MM.1S (cell line): Measurements from ENCODE around the gene FBXL7.

ENCODE experiments used
- DNase-seq: peaks from one replicate; pipeline ENCODE4 v3.0.0-alpha.2; 2015
- H2AFZ ChIP-seq: fragments of 300-600 bp; sonication (generic); 2 replicates; pipeline ENCODE4 v1.6.0; 2016; ENCODE audit warnings: antibody characterized with exemption, low read length
- H3F3A ChIP-seq: fragments of 300-600 bp; sonication (generic); 2 replicates; pipeline ENCODE4 v1.6.1; 2016; ENCODE audit warnings: mild to moderate bottlenecking, antibody characterized with exemption, low read length, moderate library complexity, mixed read lengths; ENCODE audit not compliant: insufficient read depth
- H3K27ac ChIP-seq: fragments of 300-600 bp; sonication (generic); 2 replicates; pipeline ENCODE4 v1.5.1; 2016; ENCODE audit warnings: mild to moderate bottlenecking, low read length
- H3K27me3 ChIP-seq: fragments of 300-600 bp; sonication (generic); replicated peaks from 2 replicates; pipeline ENCODE4 v1.6.0; 2016; ENCODE audit warnings: low read length; ENCODE audit not compliant: insufficient read depth
- H3K36me3 ChIP-seq: fragments of 300-600 bp; sonication (generic); replicated peaks from 2 replicates; pipeline ENCODE4 v1.6.1; 2016; ENCODE audit warnings: mild to moderate bottlenecking, low read length, mixed read lengths; ENCODE audit not compliant: insufficient read depth
- H3K4me1 ChIP-seq: fragments of 300-600 bp; sonication (generic); 2 replicates; pipeline ENCODE4 v1.6.1; 2016; ENCODE audit warnings: low read length, mixed read lengths
- H3K4me2 ChIP-seq: fragments of 300-600 bp; sonication (generic); 2 replicates; pipeline ENCODE4 v1.6.0; 2016; ENCODE audit warnings: low read depth, low read length
- H3K4me3 ChIP-seq: fragments of 300-600 bp; sonication (generic); 2 replicates; pipeline ENCODE4 v1.5.1; 2016; ENCODE audit warnings: low read length, mixed read lengths
- H3K79me2 ChIP-seq: fragments of 300-600 bp; sonication (generic); 2 replicates; pipeline ENCODE4 v1.6.1; 2016; ENCODE audit warnings: mixed run types, low read length, mixed read lengths
- H3K9ac ChIP-seq: fragments of 300-600 bp; sonication (generic); 2 replicates; pipeline ENCODE4 v1.6.1; 2016; ENCODE audit warnings: low read length, mixed read lengths
- H3K9me2 ChIP-seq: fragments of 300-600 bp; sonication (generic); replicated peaks from 2 replicates; pipeline ENCODE4 v1.6.1; 2016; ENCODE audit warnings: mild to moderate bottlenecking, low read length, mixed read lengths; ENCODE audit not compliant: insufficient read depth
- H3K9me3 ChIP-seq: fragments of 300-600 bp; sonication (generic); replicated peaks from 2 replicates; pipeline ENCODE4 v1.6.1; 2016; ENCODE audit warnings: mild to moderate bottlenecking, low read length, mixed read lengths; ENCODE audit not compliant: insufficient read depth
- H4K20me1 ChIP-seq: fragments of 300-600 bp; sonication (generic); 2 replicates; pipeline ENCODE4 v1.6.1; 2016; ENCODE audit warnings: mild to moderate bottlenecking, low read length, moderate library complexity, mixed read lengths; ENCODE audit not compliant: insufficient read depth
- EZH2 ChIP-seq: fragments of 300-600 bp; sonication (generic); optimal IDR thresholded peaks from 2 replicates; pipeline ENCODE3; 2017; ENCODE audit warnings: low read depth, mild to moderate bottlenecking, antibody characterized with exemption, low read length, mixed read lengths
- EZH2phosphoT487 ChIP-seq: fragments of 300-600 bp; sonication (generic); IDR thresholded peaks from 2 replicates; pipeline ENCODE4 v1.6.1; 2018; ENCODE audit warnings: antibody characterized with exemption, low read length
- TF ChIP-seq, protein P1 (sequence below): fragments of 300-600 bp; sonication (generic); IDR thresholded peaks from 2 replicates; pipeline ENCODE4 v1.5.1; 2016; ENCODE audit warnings: antibody characterized with exemption, low read length, mixed read lengths

Gene FBXL7

GRCh38 chr5:15483351-15484097, 16.5 kb upstream of the FBXL7 start:
- Histone ChIP-seq H3K27ac (no peak overlapping the region), H3K36me3 (no peaks in the 10 kb centered on the region), H3K79me2 (no peaks in the 10 kb centered on the region), H3K4me2 (no peak overlapping the region), H3K4me1 (no peaks in the 10 kb centered on the region), H3F3A (no peaks in the 10 kb centered on the region), H3K4me3 (no peak overlapping the region), H2AFZ (no peak overlapping the region), H3K9ac (no peak overlapping the region), H3K9me3 (no peaks in the 10 kb centered on the region), H3K27me3 (no peaks in the 10 kb centered on the region), H4K20me1 (no peaks in the 10 kb centered on the region), H3K9me2 (no peaks in the 10 kb centered on the region)
- no peak for DNase-seq
- TF ChIP-seq EZH2 (no peak), EZH2phosphoT487 (no peak)
- TF ChIP-seq, protein P1, sequence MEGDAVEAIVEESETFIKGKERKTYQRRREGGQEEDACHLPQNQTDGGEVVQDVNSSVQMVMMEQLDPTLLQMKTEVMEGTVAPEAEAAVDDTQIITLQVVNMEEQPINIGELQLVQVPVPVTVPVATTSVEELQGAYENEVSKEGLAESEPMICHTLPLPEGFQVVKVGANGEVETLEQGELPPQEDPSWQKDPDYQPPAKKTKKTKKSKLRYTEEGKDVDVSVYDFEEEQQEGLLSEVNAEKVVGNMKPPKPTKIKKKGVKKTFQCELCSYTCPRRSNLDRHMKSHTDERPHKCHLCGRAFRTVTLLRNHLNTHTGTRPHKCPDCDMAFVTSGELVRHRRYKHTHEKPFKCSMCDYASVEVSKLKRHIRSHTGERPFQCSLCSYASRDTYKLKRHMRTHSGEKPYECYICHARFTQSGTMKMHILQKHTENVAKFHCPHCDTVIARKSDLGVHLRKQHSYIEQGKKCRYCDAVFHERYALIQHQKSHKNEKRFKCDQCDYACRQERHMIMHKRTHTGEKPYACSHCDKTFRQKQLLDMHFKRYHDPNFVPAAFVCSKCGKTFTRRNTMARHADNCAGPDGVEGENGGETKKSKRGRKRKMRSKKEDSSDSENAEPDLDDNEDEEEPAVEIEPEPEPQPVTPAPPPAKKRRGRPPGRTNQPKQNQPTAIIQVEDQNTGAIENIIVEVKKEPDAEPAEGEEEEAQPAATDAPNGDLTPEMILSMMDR, result no peak

DNA sequence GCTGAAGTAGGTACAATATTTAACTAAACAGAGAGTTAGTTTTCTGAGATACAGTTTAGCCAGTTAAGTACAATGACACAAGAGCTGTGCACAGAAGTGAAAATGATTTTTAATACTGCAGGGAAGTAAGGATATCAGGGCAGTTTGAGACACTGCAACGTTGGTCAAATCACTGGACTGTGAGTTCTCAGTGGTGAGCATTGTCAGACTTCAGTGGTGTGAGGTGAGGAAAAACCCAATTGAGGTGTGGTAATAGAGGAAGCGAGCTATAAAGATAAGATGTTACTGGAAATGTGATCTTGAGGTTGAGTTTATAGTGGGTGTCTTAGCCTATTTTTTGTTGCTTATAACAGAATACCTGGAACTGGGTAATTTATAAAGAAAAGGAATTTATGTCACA, 12.8 kb upstream of the FBXL7 start:
- TF ChIP-seq EZH2 (no peak), EZH2phosphoT487 (no peak)
- TF ChIP-seq, protein P1, result no peak
- no peaks in the 10 kb centered on the region for H3K36me3 ChIP-seq

DNA sequence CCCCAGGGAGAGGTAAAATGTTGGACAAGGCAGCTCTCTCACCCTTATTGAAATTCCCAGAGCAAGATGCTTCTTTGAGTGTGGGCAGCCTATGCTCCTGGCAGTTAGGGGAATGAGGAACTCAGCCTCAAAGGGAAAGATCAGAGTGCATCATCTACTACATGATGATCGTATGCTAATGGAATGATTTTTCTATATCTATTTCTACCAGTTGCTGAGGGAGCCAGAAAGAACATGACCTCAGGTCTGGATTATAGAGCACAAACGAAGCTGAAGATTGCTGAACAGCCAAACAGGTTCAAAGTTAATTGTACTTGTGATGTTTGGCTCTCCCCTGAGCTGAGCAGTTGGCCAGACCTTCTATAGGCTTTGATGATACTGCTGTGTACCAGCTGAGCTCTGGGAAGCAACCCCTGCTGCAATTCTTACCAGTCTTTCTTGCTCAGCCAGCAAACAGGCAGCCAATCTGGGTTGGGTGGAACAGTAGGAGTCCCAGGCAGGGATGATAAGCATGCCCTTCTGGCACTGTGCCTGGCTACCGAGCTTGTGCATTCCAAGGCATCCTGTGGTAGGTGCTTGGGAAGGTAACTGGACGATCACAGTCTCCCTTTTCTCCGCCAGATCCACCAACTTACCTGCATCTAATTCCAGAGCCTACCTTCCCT, 10.3 kb upstream of the FBXL7 start:
- H4K20me1 ChIP-seq, result no peaks in the 10 kb centered on the region
- no peaks in the 10 kb centered on the region for H3K27me3 ChIP-seq
- no peak overlapping the region for H2AFZ ChIP-seq
- H3K9me3 ChIP-seq, result no peaks in the 10 kb centered on the region
- H3F3A ChIP-seq, result no peaks in the 10 kb centered on the region
- no peaks in the 10 kb centered on the region for H3K4me1 ChIP-seq
- H3K27ac ChIP-seq, result no peak overlapping the region
- no peak overlapping the region for H3K9ac ChIP-seq
- TF ChIP-seq EZH2 (no peak), EZH2phosphoT487 (no peak)
- TF ChIP-seq, protein P1, result no peak
- no peaks in the 10 kb centered on the region for H3K36me3 ChIP-seq
- H3K9me2 ChIP-seq, result no peaks in the 10 kb centered on the region
- no peaks in the 10 kb centered on the region for H3K79me2 ChIP-seq
- no peak overlapping the region for H3K4me2 ChIP-seq
- no peak overlapping the region for H3K4me3 ChIP-seq
- no peak for DNase-seq

More for the DNA sequence above, 12.8 kb upstream of the FBXL7 start:
- Histone ChIP-seq H3K4me2 (no peak overlapping the region), H3K27me3 (no peaks in the 10 kb centered on the region), H2AFZ (no peak overlapping the region), H3K9ac (no peak overlapping the region), H3K79me2 (no peaks in the 10 kb centered on the region), H3K27ac (no peak overlapping the region), H3F3A (no peaks in the 10 kb centered on the region), H3K4me3 (no peak overlapping the region), H3K4me1 (no peaks in the 10 kb centered on the region), H3K9me3 (no peaks in the 10 kb centered on the region), H4K20me1 (no peaks in the 10 kb centered on the region), H3K9me2 (no peaks in the 10 kb centered on the region)
- no peak for DNase-seq
